Upper lobe of right lung (tissue), 1 donor: ENCODE measurements around the gene FAAP24. TPM values are rescaled to one million over a fixed set of nuclear protein-coding genes. Genes with fewer than 3 reads are reported as not detected.
"Not testable (repeated sequence)": the region's sequence is repeated elsewhere in the genome, so short reads cannot be mapped to it uniquely, and the experiment has no call there.

Experiments
- ATAC-seq: fragments of 200-7000 bp; cut with Tn5 transposase; one replicate; pipeline ENCODE4 v1.9.1; 2020; ENCODE audit warnings: mild to moderate bottlenecking, moderate library complexity
- DNase-seq: peaks from one replicate; pipeline ENCODE4 v3.0.0-alpha.2; 2020
- H3K27ac ChIP-seq: fragments of 200-600 bp; one replicate; pipeline ENCODE4 v1.8.0; 2022
- H3K27me3 ChIP-seq: fragments of 200-600 bp; one replicate; pipeline ENCODE4 v1.8.0; 2022; ENCODE audit warnings: mild to moderate bottlenecking
- H3K36me3 ChIP-seq: fragments of 200-600 bp; one replicate; pipeline ENCODE4 v1.8.0; 2022
- H3K4me1 ChIP-seq: fragments of 200-600 bp; one replicate; pipeline ENCODE4 v1.8.0; 2022
- H3K4me3 ChIP-seq: fragments of 200-600 bp; one replicate; pipeline ENCODE4 v1.8.0; 2022; ENCODE audit warnings: mild to moderate bottlenecking
- H3K9me3 ChIP-seq: fragments of 200-600 bp; one replicate; pipeline ENCODE4 v1.8.0; 2022
- CTCF ChIP-seq: fragments of 200-600 bp; IDR thresholded peaks from one replicate; pipeline ENCODE4 v1.8.0; 2022; ENCODE audit warnings: antibody characterized with exemption
- intact Hi-C: fragments of 100-400 bp; cut with DNase I; formaldehyde crosslinking; loops from one replicate; pipeline ENCODE4 v1.11.0; 2022
- total RNA-seq: library from RNA; stranded (reverse); fragmentation: NEBNext Ultra II Directional; extraction: Animal tissue kit (Norgen Biotek cat#: 25700); gene quantifications from one replicate; pipeline ENCODE4 v1.2.1, GENCODE V29; 2021
- donor health status: DM: no; HTN: yes; CAD: no; lungs with severe emphysema.

Gene FAAP24
- total RNA-seq, 1 donor from 2014 or later = 0.90 TPM

- intact Hi-C loops = no loop called here
- TF ChIP-seq CTCF = no peak
- Histone ChIP-seq H3K27me3 (no peaks in the 10 kb centered on the region), H3K36me3 (peaks cover 32% of the 10 kb centered on the region), H3K4me1 (no peaks in the 10 kb centered on the region), H3K4me3 (no peak overlapping the region), H3K27ac (no peak overlapping the region), H3K9me3 (no peaks in the 10 kb centered on the region)
- ATAC-seq (peak; percentile 21), DNase-seq (no peak)
These were observed 36.4 kb upstream of the FAAP24 start for GRCh38 chr19:32935629-32936028.

GRCh38 chr19:32936065-32936464 is 36.0 kb upstream of the FAAP24 start:
- no peak overlapping the region for H3K27ac ChIP-seq
- no peak for TF ChIP-seq CTCF
- ATAC-seq (peak; percentile 31), DNase-seq (no peak)
- intact Hi-C loops = no loop called here
- no peaks in the 10 kb centered on the region for H3K4me1 ChIP-seq
- H3K36me3 ChIP-seq = peaks cover 27% of the 10 kb centered on the region
- no peak overlapping the region for H3K4me3 ChIP-seq
- no peaks in the 10 kb centered on the region for H3K9me3 ChIP-seq
- no peaks in the 10 kb centered on the region for H3K27me3 ChIP-seq

- H3K9me3 ChIP-seq, H3K27me3 ChIP-seq, H3K4me3 ChIP-seq, ATAC-seq, H3K27ac ChIP-seq, intact Hi-C loops, DNase-seq, H3K4me1 ChIP-seq: not testable (repeated sequence)
- H3K36me3 ChIP-seq = peaks cover 62% of the 10 kb centered on the region
These were observed 30.8 kb upstream of the FAAP24 start for GRCh38 chr19:32941273-32941672.

- Histone ChIP-seq H3K27me3 (no peaks in the 10 kb centered on the region), H3K4me1 (no peaks in the 10 kb centered on the region), H3K27ac (no peak overlapping the region), H3K4me3 (no peak overlapping the region), H3K36me3 (peaks cover 76% of the 10 kb centered on the region), H3K9me3 (no peaks in the 10 kb centered on the region)
- no peak for DNase-seq
- no peak for TF ChIP-seq CTCF
- intact Hi-C loops = no loop called here
- no peak for ATAC-seq
These were observed 26.8 kb upstream of the FAAP24 start for GRCh38 chr19:32945260-32945659.

- DNase-seq (no peak), ATAC-seq (no peak)
- Histone ChIP-seq H3K4me3 (no peak overlapping the region), H3K27me3 (no peaks in the 10 kb centered on the region), H3K36me3 (peaks cover 34% of the 10 kb centered on the region), H3K9me3 (no peaks in the 10 kb centered on the region), H3K4me1 (peaks cover 9% of the 10 kb centered on the region), H3K27ac (no peak overlapping the region)
- intact Hi-C loops = no loop called here
- no peak for TF ChIP-seq CTCF
These were observed 5.3 kb upstream of the FAAP24 start for GRCh38 chr19:32966750-32967149.

DNA sequence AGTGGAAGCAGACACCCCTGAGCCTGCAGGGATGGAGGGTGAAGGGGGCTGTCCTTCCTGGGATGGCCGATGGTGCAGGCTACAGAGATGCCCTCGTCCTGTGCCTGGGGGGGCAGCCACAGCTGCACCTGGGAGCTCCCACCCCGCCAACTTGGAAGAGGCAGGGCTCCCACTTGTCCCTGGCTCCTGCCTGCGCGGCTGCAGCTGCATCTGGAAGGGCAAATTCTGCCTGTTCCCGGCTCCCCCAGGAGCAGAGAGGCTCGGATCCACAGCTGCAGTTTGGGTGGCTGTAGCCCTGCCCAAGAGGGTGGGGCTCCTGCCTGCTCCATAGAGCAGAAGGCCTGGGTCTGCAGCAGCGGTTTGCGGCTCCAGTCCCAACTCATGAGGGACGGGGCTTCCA is 2.5 kb upstream of the FAAP24 start:
- Histone ChIP-seq H3K36me3 (peaks cover 16% of the 10 kb centered on the region), H3K4me1 (peaks cover 9% of the 10 kb centered on the region), H3K27me3 (no peaks in the 10 kb centered on the region), H3K9me3 (no peaks in the 10 kb centered on the region), H3K4me3 (no peak overlapping the region), H3K27ac (no peak overlapping the region)
- ATAC-seq (no peak), DNase-seq (no peak)
- no peak for TF ChIP-seq CTCF
- intact Hi-C loops = no loop called here
